NCI-H446 (cell line): ENCODE data around the gene FTL.

ENCODE experiments used
- DNase-seq, 2 experiments: peaks; one replicate each; lab custom pipeline; 2025; lab: John Stamatoyannopoulos, UW

The FTL gene

GRCh38 chr19:48991873-48992580 lies 26.9 kb downstream of the FTL start:
- DNase-seq: peak; percentile 38 to 63

- no peak for DNase-seq
These were observed 27.6 kb downstream of the FTL start for GRCh38 chr19:48992581-48993174.

DNA sequence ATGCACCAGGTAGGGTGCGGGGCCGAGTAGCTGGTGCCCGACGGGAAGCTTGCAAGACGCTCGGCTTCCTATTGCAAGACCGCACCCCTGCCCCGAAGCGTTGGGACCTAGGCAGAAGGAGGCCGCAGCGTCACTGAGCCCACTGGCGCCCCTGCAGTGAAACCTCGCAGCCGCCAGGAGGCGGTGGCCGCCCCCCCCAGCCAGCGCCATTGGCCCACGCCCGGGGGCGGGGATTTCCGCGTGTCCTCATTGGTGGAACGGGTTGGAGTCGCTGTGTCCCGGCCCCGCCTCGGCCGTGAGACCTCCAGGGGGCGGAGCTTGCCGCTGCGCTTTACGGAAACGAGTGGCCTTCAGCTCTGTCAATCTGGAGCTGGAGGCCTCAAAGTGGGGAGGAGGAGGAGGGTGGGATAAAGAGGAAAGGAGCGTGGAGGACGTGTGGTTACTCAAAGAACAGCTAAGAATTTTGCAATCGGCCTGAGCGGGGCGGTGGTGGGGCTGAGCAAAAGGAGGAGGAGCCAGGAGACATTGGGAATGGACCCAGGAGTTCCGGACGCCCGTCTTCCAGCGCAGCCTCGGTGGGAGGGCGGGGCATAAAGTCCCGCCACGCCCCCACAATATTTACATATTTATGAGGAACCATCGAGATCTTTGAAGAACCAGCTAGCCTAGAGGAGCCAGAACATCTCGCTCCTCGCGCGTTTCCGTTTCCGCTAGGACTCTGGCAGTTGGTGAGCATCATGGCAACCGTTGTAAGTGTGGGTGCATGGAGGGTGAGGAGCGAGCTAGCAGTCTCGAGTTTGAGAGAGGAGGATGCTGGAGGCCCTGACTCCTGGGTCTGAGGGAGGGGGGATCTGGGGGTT lies 28.3 kb downstream of the FTL start, which contains the start of the genes GYS1 and RUVBL2:
Gene GYS1 (minus strand): TSS at position 135 of the 860 bp plus-strand sequence. CDS start 197 bp downstream, outside the sequence.
Gene RUVBL2 (plus strand): TSS at position 713 of the 860 bp plus-strand sequence. CDS start 25 bp downstream, at position 738.
- peak; percentile 97 to 100 for DNase-seq

GRCh38 chr19:48994035-48994386 lies 28.9 kb downstream of the FTL start:
- DNase-seq: no peak

- peak in 1 of 2 experiments; percentile 42 for DNase-seq
These were observed 32.9 kb downstream of the FTL start for GRCh38 chr19:48997972-48998371.

GRCh38 chr19:48999481-49000325 lies 34.6 kb downstream of the FTL start:
- peak in 1 of 2 experiments; percentile 16 for DNase-seq

GRCh38 chr19:49004133-49004532 lies 39.0 kb downstream of the FTL start:
- no peak for DNase-seq

DNA sequence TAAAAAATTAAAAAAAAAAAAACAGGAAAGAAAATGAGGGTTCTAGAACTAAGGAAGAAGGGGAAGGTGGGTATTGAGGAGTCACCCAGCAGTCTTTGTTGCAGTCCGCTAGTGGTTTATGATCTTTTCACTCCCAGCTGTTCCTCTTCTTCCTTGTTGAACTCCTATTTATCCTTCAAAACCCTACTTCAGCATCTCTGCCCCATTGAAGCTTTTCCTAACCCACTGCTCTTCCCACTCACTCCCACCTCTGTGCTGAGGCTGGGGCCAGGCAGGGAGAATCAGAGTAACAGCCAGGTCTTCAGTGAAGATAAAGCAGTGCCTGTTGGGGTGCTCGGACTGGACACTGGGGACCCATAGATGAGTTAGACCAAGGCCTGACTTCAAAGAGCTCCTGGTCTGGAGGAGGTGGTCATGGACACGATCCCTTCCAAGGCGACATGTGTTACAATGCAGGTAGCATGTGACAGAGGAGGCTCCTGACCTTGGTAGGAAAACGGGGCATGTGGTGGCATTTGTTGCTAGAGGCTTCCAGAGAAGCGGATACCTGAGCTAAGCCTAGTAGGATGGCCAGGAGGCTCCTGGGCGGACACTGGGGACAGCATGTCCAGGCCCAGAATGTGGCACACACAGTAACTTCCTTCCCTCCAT lies 40.0 kb downstream of the FTL start:
- no peak for DNase-seq

- DNase-seq: no peak
These were observed 41.8 kb downstream of the FTL start for GRCh38 chr19:49006905-49007304.

DNA sequence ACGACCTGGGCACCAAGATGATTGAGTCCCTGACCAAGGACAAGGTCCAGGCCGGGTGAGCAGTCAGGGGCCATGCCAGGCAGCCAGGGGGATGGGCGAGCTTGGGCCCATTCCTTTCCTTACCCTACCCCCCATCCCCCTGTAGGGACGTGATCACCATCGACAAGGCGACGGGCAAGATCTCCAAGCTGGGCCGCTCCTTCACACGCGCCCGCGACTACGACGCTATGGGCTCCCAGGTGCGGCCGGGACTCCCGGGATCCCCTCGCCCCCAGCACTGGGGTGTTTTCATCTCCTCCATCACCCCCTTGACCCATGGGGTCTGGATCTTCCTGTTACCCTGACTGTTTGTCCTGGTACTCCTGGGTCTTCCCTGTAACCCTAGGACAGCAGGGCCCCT lies 44.7 kb downstream of the FTL start:
- DNase-seq: no peak

GRCh38 chr19:49010453-49010852 lies 45.3 kb downstream of the FTL start:
- no peak for DNase-seq

GRCh38 chr19:49011194-49011593 lies 46.1 kb downstream of the FTL start:
- no peak for DNase-seq

- no peak for DNase-seq
These were observed 49.2 kb downstream of the FTL start for GRCh38 chr19:49014123-49014869.

GRCh38 chr19:49014870-49015255 lies 49.8 kb downstream of the FTL start:
- DNase-seq: no peak

DNA sequence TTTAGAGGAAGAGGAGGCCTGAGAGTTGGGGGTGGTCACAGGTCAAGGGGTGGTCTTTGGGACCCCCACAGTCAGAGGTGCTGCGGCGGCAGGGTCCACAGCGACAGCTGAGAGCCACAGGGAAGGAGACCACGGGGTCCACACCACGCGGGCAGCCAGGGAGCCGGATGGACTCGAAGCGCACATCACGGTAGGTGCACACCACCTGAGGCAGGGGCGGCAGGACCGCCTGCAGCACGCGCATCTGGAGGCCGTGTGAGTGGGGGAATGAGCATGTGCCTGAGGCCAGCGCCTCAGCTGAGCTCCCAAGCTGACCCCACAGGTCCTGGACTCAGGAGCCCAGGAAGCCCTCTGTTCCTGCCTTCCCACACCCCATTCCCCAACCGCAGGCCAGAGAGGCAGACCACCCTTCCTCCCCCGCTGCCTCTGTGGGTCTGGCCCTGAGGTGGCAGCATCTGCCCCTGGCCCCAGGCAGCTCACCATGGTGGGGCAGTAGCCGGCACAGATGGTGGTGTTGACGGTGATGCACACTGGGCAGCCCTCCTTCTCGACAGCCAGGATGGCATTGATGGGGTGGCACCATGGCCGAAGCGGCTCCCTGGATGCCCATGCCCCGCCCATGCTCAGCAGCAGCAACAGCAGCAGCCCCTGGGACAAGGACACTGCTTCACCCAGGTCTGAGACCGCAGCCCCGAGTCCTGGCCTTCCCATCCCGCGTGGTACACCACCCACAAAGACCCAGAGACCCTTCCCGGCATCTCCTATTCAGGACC lies 51.1 kb downstream of the FTL start:
- DNase-seq: no peak
